Spleen (tissue), 7 donors: ENCODE results near the gene CBLC.

Experiments used
- CTCF ChIP-seq, 11 experiments: fragments of 200-600 bp in 7 of 11; fragments of 450-650 bp in 4 of 11; sonication (generic) in 4 of 11; IDR thresholded peaks in 8 of 11; conservative IDR thresholded peaks in 3 of 11; 1 replicate in 7 of 11; 2 replicates in 4 of 11; pipeline versions ENCODE4 v1.4.0 to v1.8.0; 2016 to 2021; ENCODE audit warnings: antibody characterized with exemption in 11 of 11, inconsistent platforms in 4 of 11, mild to moderate bottlenecking in 1 of 11
- POLR2A ChIP-seq, 3 donors: fragments of 450-650 bp; IDR thresholded peaks; one replicate each; pipeline ENCODE4 v1.5.1; 2017; ENCODE audit warnings: antibody characterized with exemption in 3 of 3, mild to moderate bottlenecking in 1 of 3
- donor health status: DM: no; HTN: no; CAD: no; lungs with moderate emphysema.
- donor health status: DM: no; HTN: no; CAD: no.
- donor health status: DM: no; HTN: no; CAD: no.

- no peak for TF ChIP-seq POLR2A (IDR thresholded peaks at IDR 0.05)
- no peak for TF ChIP-seq CTCF (IDR thresholded peaks at IDR 0.05 in 8 of 11, conservative IDR thresholded peaks at IDR 0.05 in 3 of 11)
Observed at GRCh38 chr19:44735011-44735410, 42.7 kb upstream of the CBLC start.
